WTC11 (cell line): ENCODE data around the gene LZTS2. TPM values are rescaled to one million over a fixed set of nuclear protein-coding genes. Genes with fewer than 3 reads are reported as not detected.

Source experiments
- ATAC-seq: fragments of 200-7000 bp; cut with Tn5 transposase; 2 replicates; pipeline ENCODE4 v1.10.0; 2021; ENCODE audit warnings: mild to moderate bottlenecking, moderate library complexity
- CTCF ChIA-PET: fragments of 300-600 bp; sonication (Branson Sonifier 250); formaldehyde crosslinking; loops from one replicate; lab custom pipeline; 2021; ENCODE audit warnings: antibody characterized with exemption; lab: Charles Lee
- POLR2A ChIA-PET: fragments of 350-600 bp; sonication (Branson Sonifier 250); formaldehyde crosslinking; loops from one replicate; lab custom pipeline; 2021; ENCODE audit warnings: antibody characterized with exemption; lab: Charles Lee
- DNase-seq: peaks from one replicate; pipeline ENCODE4 v3.0.0; 2021; ENCODE audit warnings: low spot score
- H3K27ac Mint-ChIP-seq: 2 replicates; pipeline ENCODE4 v1.8.0; 2021; ENCODE audit warnings: mixed read lengths
- H3K27me3 Mint-ChIP-seq: 2 replicates; pipeline ENCODE4 v1.8.0; 2021; ENCODE audit warnings: low read depth, mild to moderate bottlenecking, moderate library complexity, mixed read lengths
- H3K36me3 Mint-ChIP-seq: 2 replicates; pipeline ENCODE4 v1.8.0; 2021; ENCODE audit warnings: mixed read lengths
- H3K4me1 Mint-ChIP-seq: 2 replicates; pipeline ENCODE4 v1.8.0; 2022; ENCODE audit warnings: mixed read lengths
- H3K4me3 Mint-ChIP-seq: 2 replicates; pipeline ENCODE4 v1.8.0; 2021; ENCODE audit warnings: mild to moderate bottlenecking, moderate library complexity, mixed read lengths
- H3K9me3 Mint-ChIP-seq: 2 replicates; pipeline ENCODE4 v1.8.0; 2021; ENCODE audit warnings: mixed read lengths
- ARID4B ChIP-seq: sonication (generic); formaldehyde crosslinking; IDR thresholded peaks from 2 replicates; pipeline ENCODE4 v1.8.0; 2023; ENCODE audit warnings: missing genetic modification reagents, mild to moderate bottlenecking, borderline replicate concordance
- ATF3 ChIP-seq: sonication (generic); formaldehyde crosslinking; conservative IDR thresholded peaks from 2 replicates; pipeline ENCODE4 v1.8.1; 2022; ENCODE audit warnings: mild to moderate bottlenecking, missing genetic modification reagents
- CREM ChIP-seq: sonication (generic); formaldehyde crosslinking; IDR thresholded peaks from 2 replicates; pipeline ENCODE4 v1.8.1; 2022; ENCODE audit warnings: mild to moderate bottlenecking, missing genetic modification reagents, moderate library complexity
- E2F4 ChIP-seq: sonication (generic); formaldehyde crosslinking; IDR thresholded peaks from 2 replicates; pipeline ENCODE4 v1.8.1; 2022; ENCODE audit warnings: low read depth, mild to moderate bottlenecking, moderate library complexity, missing genetic modification reagents, borderline replicate concordance
- FOXP1 ChIP-seq: sonication (generic); formaldehyde crosslinking; IDR thresholded peaks from 2 replicates; pipeline ENCODE4 v1.8.0; 2022; ENCODE audit warnings: missing genetic modification reagents, mild to moderate bottlenecking, moderate library complexity, borderline replicate concordance
- JUN ChIP-seq: sonication (generic); formaldehyde crosslinking; IDR thresholded peaks from 2 replicates; pipeline ENCODE4 v1.8.0; 2023; ENCODE audit warnings: mild to moderate bottlenecking, missing genetic modification reagents
- MXD4 ChIP-seq: fragments of 250-450 bp; sonication (Bioruptor Pico); IDR thresholded peaks from 2 replicates; pipeline ENCODE4 v1.8.0; 2021; ENCODE audit warnings: mild to moderate bottlenecking, moderate library complexity, borderline replicate concordance
- RELA ChIP-seq: sonication (generic); formaldehyde crosslinking; IDR thresholded peaks from 2 replicates; pipeline ENCODE4 v1.8.1; 2022; ENCODE audit warnings: missing genetic modification reagents, mild to moderate bottlenecking, borderline replicate concordance
- SMAD3 ChIP-seq: sonication (generic); formaldehyde crosslinking; IDR thresholded peaks from 2 replicates; pipeline ENCODE4 v1.8.0; 2022; ENCODE audit warnings: missing genetic modification reagents, mild to moderate bottlenecking, borderline replicate concordance
- SP1 ChIP-seq: sonication (generic); formaldehyde crosslinking; conservative IDR thresholded peaks from 2 replicates; pipeline ENCODE4 v1.8.1; 2022; ENCODE audit warnings: missing genetic modification reagents
- TEAD1 ChIP-seq: sonication (generic); formaldehyde crosslinking; IDR thresholded peaks from 2 replicates; pipeline ENCODE4 v1.8.0; 2022; ENCODE audit warnings: mild to moderate bottlenecking, missing genetic modification reagents
- ZNF121 ChIP-seq: sonication (generic); formaldehyde crosslinking; IDR thresholded peaks from 2 replicates; pipeline ENCODE4 v1.8.0; 2023; ENCODE audit warnings: missing genetic modification reagents
- ZNF138 ChIP-seq: sonication (generic); formaldehyde crosslinking; conservative IDR thresholded peaks from 2 replicates; pipeline ENCODE4 v1.8.1; 2022; ENCODE audit warnings: mild to moderate bottlenecking, moderate library complexity, missing genetic modification reagents
- total RNA-seq: library from RNA; stranded (reverse); gene quantifications from 3 replicates; pipeline ENCODE4 v1.2.3, GENCODE V29; 2021
- TF ChIP-seq, protein P1 (sequence below): sonication (generic); formaldehyde crosslinking; IDR thresholded peaks from 2 replicates; pipeline ENCODE4 v1.8.0; 2022; ENCODE audit warnings: mild to moderate bottlenecking, missing genetic modification reagents
- TF ChIP-seq, protein P2 (sequence below): sonication (generic); formaldehyde crosslinking; IDR thresholded peaks from 2 replicates; pipeline ENCODE4 v1.8.0; 2023; ENCODE audit warnings: mild to moderate bottlenecking, missing genetic modification reagents
- TF ChIP-seq, protein P3 (sequence below): fragments of 250-450 bp; sonication (Bioruptor Pico); IDR thresholded peaks from 2 replicates; pipeline ENCODE4 v1.9.0; 2021; ENCODE audit warnings: mild to moderate bottlenecking, borderline replicate concordance
- TF ChIP-seq, protein P4 (sequence below): fragments of 200-600 bp; IDR thresholded peaks from 2 replicates; pipeline ENCODE4 v1.8.0; 2022; ENCODE audit warnings: antibody characterized with exemption
- TF ChIP-seq, protein P5 (sequence below): fragments of 250-450 bp; sonication (Bioruptor Pico); IDR thresholded peaks from 2 replicates; pipeline ENCODE4 v1.9.0; 2021; ENCODE audit warnings: mild to moderate bottlenecking

The LZTS2 gene
- total RNA-seq, 1 experiment from 2014 or later: 84.6 TPM

GRCh38 chr10:100998991-100999741 lies 442 bp upstream of the LZTS2 start:
- Mint-ChIP-seq H3K27me3 (no peaks in the 10 kb centered on the region), H3K4me1 (peaks cover 32% of the 10 kb centered on the region), H3K36me3 (peaks cover 9% of the 10 kb centered on the region), H3K27ac (peak overlapping the region; percentile 95), H3K4me3 (peak overlapping the region; percentile 83), H3K9me3 (no peaks in the 10 kb centered on the region)
- ChIA-PET POLR2A (interaction anchor here (1.8 to 3.4 kb wide), 2 partner anchors 9 to 15 kb away, joined by 5 to 14 read pairs; no protein-coding TSS in a partner anchor), CTCF (interaction anchor here (0.6 to 13.4 kb wide), 15 partner anchors 10 to 400 kb away, joined by 3 to 277 read pairs (median 4); partner anchors contain the start of genes PDZD7, SEMA4G and SFXN3)
- DNase-seq (peak; percentile 73), ATAC-seq (peak; percentile 4)
- TF ChIP-seq, protein P1, sequence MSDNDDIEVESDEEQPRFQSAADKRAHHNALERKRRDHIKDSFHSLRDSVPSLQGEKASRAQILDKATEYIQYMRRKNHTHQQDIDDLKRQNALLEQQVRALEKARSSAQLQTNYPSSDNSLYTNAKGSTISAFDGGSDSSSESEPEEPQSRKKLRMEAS (CRISPR knock-in tag): peak; percentile 69
- TF ChIP-seq ARID4B (peak; percentile 39; the same call in 1 of the 2 replicates), TEAD1 (peak; percentile 46; the same call in 1 of the 2 replicates), JUN (CRISPR knock-in tag) (no peak), E2F4 (CRISPR knock-in tag) (no peak), MXD4 (CRISPR knock-in tag) (no peak), ZNF121 (CRISPR knock-in tag) (no peak), ATF3 (no peak), CREM (CRISPR knock-in tag) (peak; percentile 53; the same call in 1 of the 2 replicates), RELA (CRISPR knock-in tag) (no peak), SMAD3 (CRISPR knock-in tag) (no peak), SP1 (CRISPR knock-in tag) (peak; percentile 30), ZNF138 (CRISPR knock-in tag) (0 out of 2 replicates have a peak, but pooled peaks have one; percentile 71), FOXP1 (CRISPR knock-in tag) (no peak)
- TF ChIP-seq, protein P2, sequence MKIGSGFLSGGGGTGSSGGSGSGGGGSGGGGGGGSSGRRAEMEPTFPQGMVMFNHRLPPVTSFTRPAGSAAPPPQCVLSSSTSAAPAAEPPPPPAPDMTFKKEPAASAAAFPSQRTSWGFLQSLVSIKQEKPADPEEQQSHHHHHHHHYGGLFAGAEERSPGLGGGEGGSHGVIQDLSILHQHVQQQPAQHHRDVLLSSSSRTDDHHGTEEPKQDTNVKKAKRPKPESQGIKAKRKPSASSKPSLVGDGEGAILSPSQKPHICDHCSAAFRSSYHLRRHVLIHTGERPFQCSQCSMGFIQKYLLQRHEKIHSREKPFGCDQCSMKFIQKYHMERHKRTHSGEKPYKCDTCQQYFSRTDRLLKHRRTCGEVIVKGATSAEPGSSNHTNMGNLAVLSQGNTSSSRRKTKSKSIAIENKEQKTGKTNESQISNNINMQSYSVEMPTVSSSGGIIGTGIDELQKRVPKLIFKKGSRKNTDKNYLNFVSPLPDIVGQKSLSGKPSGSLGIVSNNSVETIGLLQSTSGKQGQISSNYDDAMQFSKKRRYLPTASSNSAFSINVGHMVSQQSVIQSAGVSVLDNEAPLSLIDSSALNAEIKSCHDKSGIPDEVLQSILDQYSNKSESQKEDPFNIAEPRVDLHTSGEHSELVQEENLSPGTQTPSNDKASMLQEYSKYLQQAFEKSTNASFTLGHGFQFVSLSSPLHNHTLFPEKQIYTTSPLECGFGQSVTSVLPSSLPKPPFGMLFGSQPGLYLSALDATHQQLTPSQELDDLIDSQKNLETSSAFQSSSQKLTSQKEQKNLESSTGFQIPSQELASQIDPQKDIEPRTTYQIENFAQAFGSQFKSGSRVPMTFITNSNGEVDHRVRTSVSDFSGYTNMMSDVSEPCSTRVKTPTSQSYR (CRISPR knock-in tag): no peak
- TF ChIP-seq, protein P3, sequence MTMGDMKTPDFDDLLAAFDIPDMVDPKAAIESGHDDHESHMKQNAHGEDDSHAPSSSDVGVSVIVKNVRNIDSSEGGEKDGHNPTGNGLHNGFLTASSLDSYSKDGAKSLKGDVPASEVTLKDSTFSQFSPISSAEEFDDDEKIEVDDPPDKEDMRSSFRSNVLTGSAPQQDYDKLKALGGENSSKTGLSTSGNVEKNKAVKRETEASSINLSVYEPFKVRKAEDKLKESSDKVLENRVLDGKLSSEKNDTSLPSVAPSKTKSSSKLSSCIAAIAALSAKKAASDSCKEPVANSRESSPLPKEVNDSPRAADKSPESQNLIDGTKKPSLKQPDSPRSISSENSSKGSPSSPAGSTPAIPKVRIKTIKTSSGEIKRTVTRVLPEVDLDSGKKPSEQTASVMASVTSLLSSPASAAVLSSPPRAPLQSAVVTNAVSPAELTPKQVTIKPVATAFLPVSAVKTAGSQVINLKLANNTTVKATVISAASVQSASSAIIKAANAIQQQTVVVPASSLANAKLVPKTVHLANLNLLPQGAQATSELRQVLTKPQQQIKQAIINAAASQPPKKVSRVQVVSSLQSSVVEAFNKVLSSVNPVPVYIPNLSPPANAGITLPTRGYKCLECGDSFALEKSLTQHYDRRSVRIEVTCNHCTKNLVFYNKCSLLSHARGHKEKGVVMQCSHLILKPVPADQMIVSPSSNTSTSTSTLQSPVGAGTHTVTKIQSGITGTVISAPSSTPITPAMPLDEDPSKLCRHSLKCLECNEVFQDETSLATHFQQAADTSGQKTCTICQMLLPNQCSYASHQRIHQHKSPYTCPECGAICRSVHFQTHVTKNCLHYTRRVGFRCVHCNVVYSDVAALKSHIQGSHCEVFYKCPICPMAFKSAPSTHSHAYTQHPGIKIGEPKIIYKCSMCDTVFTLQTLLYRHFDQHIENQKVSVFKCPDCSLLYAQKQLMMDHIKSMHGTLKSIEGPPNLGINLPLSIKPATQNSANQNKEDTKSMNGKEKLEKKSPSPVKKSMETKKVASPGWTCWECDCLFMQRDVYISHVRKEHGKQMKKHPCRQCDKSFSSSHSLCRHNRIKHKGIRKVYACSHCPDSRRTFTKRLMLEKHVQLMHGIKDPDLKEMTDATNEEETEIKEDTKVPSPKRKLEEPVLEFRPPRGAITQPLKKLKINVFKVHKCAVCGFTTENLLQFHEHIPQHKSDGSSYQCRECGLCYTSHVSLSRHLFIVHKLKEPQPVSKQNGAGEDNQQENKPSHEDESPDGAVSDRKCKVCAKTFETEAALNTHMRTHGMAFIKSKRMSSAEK: no peak
- TF ChIP-seq, protein P4, sequence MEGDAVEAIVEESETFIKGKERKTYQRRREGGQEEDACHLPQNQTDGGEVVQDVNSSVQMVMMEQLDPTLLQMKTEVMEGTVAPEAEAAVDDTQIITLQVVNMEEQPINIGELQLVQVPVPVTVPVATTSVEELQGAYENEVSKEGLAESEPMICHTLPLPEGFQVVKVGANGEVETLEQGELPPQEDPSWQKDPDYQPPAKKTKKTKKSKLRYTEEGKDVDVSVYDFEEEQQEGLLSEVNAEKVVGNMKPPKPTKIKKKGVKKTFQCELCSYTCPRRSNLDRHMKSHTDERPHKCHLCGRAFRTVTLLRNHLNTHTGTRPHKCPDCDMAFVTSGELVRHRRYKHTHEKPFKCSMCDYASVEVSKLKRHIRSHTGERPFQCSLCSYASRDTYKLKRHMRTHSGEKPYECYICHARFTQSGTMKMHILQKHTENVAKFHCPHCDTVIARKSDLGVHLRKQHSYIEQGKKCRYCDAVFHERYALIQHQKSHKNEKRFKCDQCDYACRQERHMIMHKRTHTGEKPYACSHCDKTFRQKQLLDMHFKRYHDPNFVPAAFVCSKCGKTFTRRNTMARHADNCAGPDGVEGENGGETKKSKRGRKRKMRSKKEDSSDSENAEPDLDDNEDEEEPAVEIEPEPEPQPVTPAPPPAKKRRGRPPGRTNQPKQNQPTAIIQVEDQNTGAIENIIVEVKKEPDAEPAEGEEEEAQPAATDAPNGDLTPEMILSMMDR: peak; percentile 97
- TF ChIP-seq, protein P5, sequence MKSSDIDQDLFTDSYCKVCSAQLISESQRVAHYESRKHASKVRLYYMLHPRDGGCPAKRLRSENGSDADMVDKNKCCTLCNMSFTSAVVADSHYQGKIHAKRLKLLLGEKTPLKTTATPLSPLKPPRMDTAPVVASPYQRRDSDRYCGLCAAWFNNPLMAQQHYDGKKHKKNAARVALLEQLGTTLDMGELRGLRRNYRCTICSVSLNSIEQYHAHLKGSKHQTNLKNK: no peak
